Ishikawa (cell line): ENCODE data around the gene HRAS.

ENCODE experiments used
- CEBPB ChIP-seq: IDR thresholded peaks from 2 replicates; pipeline ENCODE4 v1.6.1; 2012
- CREB1 ChIP-seq: IDR thresholded peaks from 2 replicates; pipeline ENCODE4 v1.6.1; 2012; ENCODE audit warnings: low read depth
- EGR1 ChIP-seq: IDR thresholded peaks from 2 replicates; pipeline ENCODE4 v1.6.1; 2012
- EP300 ChIP-seq: IDR thresholded peaks from 2 replicates; pipeline ENCODE4 v1.6.1; 2012; ENCODE audit warnings: borderline replicate concordance
- FOXM1 ChIP-seq: IDR thresholded peaks from 2 replicates; pipeline ENCODE4 v1.6.1; 2012; ENCODE audit warnings: low read depth, borderline replicate concordance
- MAX ChIP-seq: IDR thresholded peaks from 2 replicates; pipeline ENCODE4 v1.6.1; 2012
- NFIC ChIP-seq: IDR thresholded peaks from 2 replicates; pipeline ENCODE4 v1.6.1; 2012
- RAD21 ChIP-seq: IDR thresholded peaks from 2 replicates; pipeline ENCODE4 v1.6.1; 2012; ENCODE audit warnings: low read depth
- REST ChIP-seq: IDR thresholded peaks from 2 replicates; pipeline ENCODE4 v1.6.1; 2012; ENCODE audit warnings: low read depth, mild to moderate bottlenecking
- TCF12 ChIP-seq: IDR thresholded peaks from 2 replicates; pipeline ENCODE4 v1.6.1; 2012; ENCODE audit warnings: low read depth
- TEAD4 ChIP-seq: IDR thresholded peaks from 2 replicates; pipeline ENCODE4 v1.6.1; 2012
- USF1 ChIP-seq: IDR thresholded peaks from 2 replicates; pipeline ENCODE4 v1.6.1; 2012
- YY1 ChIP-seq: IDR thresholded peaks from 2 replicates; pipeline ENCODE4 v1.6.1; 2012; ENCODE audit warnings: low read depth
- ZBTB7A ChIP-seq: IDR thresholded peaks from 2 replicates; pipeline ENCODE4 v1.6.1; 2012; ENCODE audit warnings: low read depth

HRAS gene

GRCh38 chr11:567629-568292, 32.4 kb upstream of the HRAS start:
- peak; percentile 93; the same call in 1 of the 2 replicates for TF ChIP-seq ZBTB7A
- TF ChIP-seq USF1: 0 out of 2 replicates have a peak, but pooled peaks have one; percentile 1
- TF ChIP-seq EGR1: no peak

- TF ChIP-seq TCF12 (no peak), CREB1 (no peak), CEBPB (no peak), REST (no peak), ZBTB7A (no peak), TEAD4 (no peak), NFIC (no peak), RAD21 (no peak), YY1 (no peak), EGR1 (no peak), MAX (no peak), USF1 (no peak)
Observed at GRCh38 chr11:567011-567628, 31.7 kb upstream of the HRAS start.

- TF ChIP-seq CEBPB (no peak), TEAD4 (no peak), REST (no peak), FOXM1 (no peak), MAX (no peak), YY1 (no peak)
Observed at GRCh38 chr11:565921-566509, 30.6 kb upstream of the HRAS start.

- TF ChIP-seq ZBTB7A (no peak), CEBPB (no peak), USF1 (no peak), EP300 (no peak)
Observed at GRCh38 chr11:563812-564578, 28.6 kb upstream of the HRAS start.

- no peak for TF ChIP-seq RAD21
- no peak for TF ChIP-seq ZBTB7A
Observed at GRCh38 chr11:563066-563811, 27.9 kb upstream of the HRAS start.
